LNCAP (cell line): Measurements from ENCODE around the gene DDC.

ENCODE experiments used
- CTCF ChIP-seq: fragments of 450-650 bp; IDR thresholded peaks from 2 replicates; pipeline ENCODE4 v1.5.1; 2017; ENCODE audit warnings: mild to moderate bottlenecking

The DDC gene

GRCh38 chr7:50584793-50585408 is 19.7 kb upstream of the DDC start:
- no peak for TF ChIP-seq CTCF

- TF ChIP-seq CTCF = no peak
Observed at GRCh38 chr7:50584386-50584785, 19.2 kb upstream of the DDC start.

DNA sequence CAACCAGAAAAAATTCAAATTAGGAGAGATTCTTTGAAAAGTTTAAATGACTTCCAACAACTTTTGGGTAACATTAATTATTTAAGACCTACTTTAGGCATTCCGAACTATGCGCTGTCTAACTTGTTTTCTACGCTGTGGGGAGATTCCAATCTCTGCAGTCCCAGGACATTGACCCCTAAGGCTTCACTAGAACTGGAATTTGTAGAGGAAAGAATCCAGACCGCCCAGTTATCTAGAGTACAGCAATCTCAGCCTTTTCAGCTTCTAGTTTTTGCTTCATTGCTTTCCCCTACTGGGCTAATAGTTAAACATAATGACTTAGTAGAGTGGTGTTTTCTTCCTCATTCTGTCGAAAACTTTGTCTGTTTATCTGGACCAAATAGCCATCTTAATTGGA is 14.9 kb upstream of the DDC start:
- no peak for TF ChIP-seq CTCF

DNA sequence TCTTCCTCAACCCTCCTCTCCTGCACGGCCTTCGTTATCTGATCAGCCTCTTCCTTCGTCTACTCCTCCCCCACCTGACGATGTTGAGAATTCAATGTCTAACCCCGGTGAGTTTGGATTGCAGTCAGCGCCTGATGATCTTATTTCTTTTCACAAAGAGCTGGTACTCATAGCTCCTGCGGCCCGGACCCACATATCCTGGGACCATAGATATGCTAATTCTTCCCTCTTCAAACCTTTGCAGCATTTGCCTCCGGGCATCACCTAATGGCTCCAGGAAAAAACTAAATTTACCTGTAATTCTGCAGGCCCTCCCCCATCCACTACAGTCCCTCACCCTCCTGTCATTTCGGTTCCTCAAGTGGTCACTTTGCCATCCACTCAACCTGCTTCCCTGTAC is 12.4 kb upstream of the DDC start:
- no peak for TF ChIP-seq CTCF

DNA sequence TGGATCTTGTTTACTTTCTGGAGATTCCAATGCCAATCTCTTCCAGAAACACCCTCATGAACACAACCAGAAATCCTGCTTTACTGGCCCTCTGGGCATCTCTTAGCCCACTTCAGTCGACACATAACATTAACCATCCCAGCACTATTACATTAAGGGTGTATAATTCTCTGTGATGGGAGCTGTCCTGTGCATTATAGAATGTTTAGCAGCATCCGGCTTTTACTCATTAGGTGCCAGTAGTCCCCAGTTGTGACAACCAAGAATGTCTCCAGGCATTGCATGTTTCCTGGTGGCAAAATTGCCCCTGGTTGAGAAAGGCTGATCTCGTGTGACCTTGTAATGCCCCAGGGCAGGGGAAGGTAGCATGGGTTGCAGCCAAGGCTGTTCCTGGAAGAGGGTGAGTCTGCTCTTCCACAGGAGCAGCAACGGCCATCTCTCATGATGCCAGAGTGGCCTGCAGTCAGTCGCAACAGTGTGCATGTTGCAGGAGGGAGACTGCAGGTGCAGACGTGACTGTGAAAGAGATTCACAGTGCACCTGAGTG is 2.6 kb upstream of the DDC start:
- no peak for TF ChIP-seq CTCF

- TF ChIP-seq CTCF = no peak
Observed at GRCh38 chr7:50565977-50566376, 772 bp upstream of the DDC start.

DNA sequence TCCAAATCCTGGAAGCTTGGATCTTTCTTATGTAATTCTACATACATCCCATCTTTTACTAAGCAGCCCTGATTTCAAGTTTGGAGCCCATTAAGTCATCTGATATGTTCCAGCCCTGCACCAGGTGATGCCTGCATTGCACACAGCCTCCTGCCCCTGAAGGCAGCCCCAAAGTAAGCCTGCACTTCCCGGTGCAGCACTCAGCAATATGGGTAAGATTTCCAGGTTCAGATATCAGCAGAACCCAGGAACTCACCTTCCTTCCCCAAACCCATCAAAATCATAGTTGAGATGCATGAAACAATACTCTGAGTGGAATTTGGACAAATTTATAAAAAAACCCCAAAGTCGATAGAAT is 333 bp upstream of the DDC start:
- no peak for TF ChIP-seq CTCF

GRCh38 chr7:50564171-50564570 is 1.0 kb downstream of the DDC start:
- TF ChIP-seq CTCF = no peak
